ENCODE results near the gene CPLANE2.

- no peak for TF ChIP-seq CTCF (IDR thresholded peaks at IDR 0.05)
- no peak for TF ChIP-seq POLR2A (IDR thresholded peaks at IDR 0.05)
- TF ChIP-seq POLR2AphosphoS5 (IDR thresholded peaks at IDR 0.05): no peak
These were observed 8.7 kb upstream of the CPLANE2 start for GRCh38 chr1:16245476-16246196.

Measured in gastroesophageal sphincter (tissue), 3 donors.